Osteoblast (primary cell): Measurements from ENCODE around the gene SPEG. TPM values are rescaled to one million over a fixed set of nuclear protein-coding genes. Genes with fewer than 3 reads are reported as not detected.

Experiments
- DNase-seq: peaks from one replicate; pipeline ENCODE4 v3.0.0; 2011; ENCODE audit warnings: low spot score, mixed read lengths; ENCODE audit not compliant: insufficient read length; ENCODE audit errors: missing footprints
- H2AFZ ChIP-seq: 2 replicates; pipeline ENCODE4 v1.6.0; 2011; ENCODE audit warnings: mild to moderate bottlenecking, low read length
- H3K27ac ChIP-seq: 2 replicates; pipeline ENCODE4 v1.5.1; 2011; ENCODE audit warnings: mild to moderate bottlenecking, low read depth, low read length, moderate library complexity
- H3K27me3 ChIP-seq: 2 replicates; pipeline ENCODE4 v1.6.0; 2012; ENCODE audit warnings: mild to moderate bottlenecking, control low read depth, inconsistent platforms, low read length, moderate library complexity; ENCODE audit not compliant: insufficient read depth
- H3K36me3 ChIP-seq: 2 replicates; pipeline ENCODE4 v1.5.1; 2011; ENCODE audit warnings: mild to moderate bottlenecking, low read length, control low read depth, moderate library complexity; ENCODE audit not compliant: insufficient read depth
- H3K4me1 ChIP-seq: 2 replicates; pipeline ENCODE4 v1.5.1; 2011; ENCODE audit warnings: mild to moderate bottlenecking, low read length, control low read depth, moderate library complexity; ENCODE audit not compliant: insufficient read depth
- H3K4me2 ChIP-seq: 2 replicates; pipeline ENCODE4 v1.6.0; 2011; ENCODE audit warnings: mild to moderate bottlenecking, low read length; ENCODE audit not compliant: insufficient read depth
- H3K4me3 ChIP-seq: fragments of 200-600 bp; sonication (generic); 3 replicates; pipeline ENCODE4 v1.5.1; 2012; ENCODE audit warnings: mild to moderate bottlenecking, low read length, inconsistent platforms; ENCODE audit not compliant: insufficient read depth
- H3K79me2 ChIP-seq: 2 replicates; pipeline ENCODE4 v1.6.0; 2012; ENCODE audit warnings: mild to moderate bottlenecking, low read length, control low read depth, inconsistent platforms; ENCODE audit not compliant: insufficient read depth
- H3K9me3 ChIP-seq: 2 replicates; pipeline ENCODE4 v1.5.1; 2011; ENCODE audit warnings: low read depth, low read length, control low read depth
- H4K20me1 ChIP-seq: 2 replicates; pipeline ENCODE4 v1.6.0; 2012; ENCODE audit warnings: mild to moderate bottlenecking, low read length, control low read depth; ENCODE audit not compliant: insufficient read depth
- CTCF ChIP-seq: IDR thresholded peaks from 2 replicates; pipeline ENCODE4 v1.5.1; 2011; ENCODE audit warnings: mild to moderate bottlenecking, low read depth, low read length, moderate library complexity; ENCODE audit errors: extremely low read depth
- total RNA-seq: library from RNA; depleted of rRNA; stranded (reverse); fragments of >200 nt; gene quantifications from 2 replicates; pipeline ENCODE4 v1.2.3, GENCODE V29; 2012

The SPEG gene
- total RNA-seq, 1 donor: 26.4 TPM

DNA sequence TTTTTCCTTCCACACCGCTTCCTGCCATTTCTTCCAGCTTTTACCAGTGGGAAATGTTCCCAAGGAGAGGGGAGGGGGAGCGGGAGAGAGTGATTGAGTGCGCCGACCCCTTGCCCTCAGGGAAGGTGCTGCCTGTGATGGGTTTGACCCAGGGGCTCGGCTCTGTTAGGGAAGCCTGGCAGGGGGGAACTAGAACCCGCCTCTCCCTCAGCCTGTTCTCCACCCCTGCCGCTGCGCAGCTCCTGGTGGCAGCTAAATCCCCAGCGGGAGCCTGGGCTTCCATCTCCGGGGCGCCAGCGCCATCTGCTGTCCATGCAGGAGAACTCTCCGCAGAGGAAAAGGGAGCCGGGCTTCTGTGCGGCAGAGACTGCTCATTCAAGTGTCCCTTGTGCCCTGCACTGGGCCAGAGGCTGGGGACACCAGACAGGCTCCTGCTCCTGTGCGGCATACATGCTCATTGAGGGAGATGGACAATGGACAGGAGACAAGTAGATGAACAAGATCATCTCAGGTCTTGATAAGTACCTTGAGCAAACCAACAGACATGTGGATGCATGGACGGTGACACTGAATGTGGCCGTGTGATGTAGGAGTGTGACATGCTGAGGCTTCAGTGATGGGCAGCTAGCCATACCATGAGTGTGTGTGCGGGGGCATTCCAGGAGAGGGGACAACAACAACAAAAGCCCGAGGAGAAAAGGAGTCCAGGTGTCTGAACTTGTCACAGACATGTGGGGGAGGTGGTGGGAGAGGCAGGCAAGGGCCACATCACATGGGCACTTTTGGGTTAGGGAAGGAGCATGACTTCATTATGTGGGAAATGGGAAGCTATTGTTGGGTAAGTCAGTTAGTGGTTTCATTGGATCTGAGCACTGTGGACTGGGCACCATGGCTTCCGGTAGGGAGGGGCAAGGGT lies 95.7 kb downstream of the SPEG start:
- H2AFZ ChIP-seq: peak overlapping the region; percentile 61
- peak overlapping the region; percentile 75 for H3K4me2 ChIP-seq
- no peaks in the 10 kb centered on the region for H3K9me3 ChIP-seq
- H3K4me3 ChIP-seq: peak overlapping the region; percentile 56
- H3K27ac ChIP-seq: no peak overlapping the region
- peaks cover 41% of the 10 kb centered on the region for H3K27me3 ChIP-seq
- no peaks in the 10 kb centered on the region for H4K20me1 ChIP-seq
- H3K4me1 ChIP-seq: peaks cover 4% of the 10 kb centered on the region
- H3K36me3 ChIP-seq: no peaks in the 10 kb centered on the region
- H3K79me2 ChIP-seq: no peaks in the 10 kb centered on the region
- peak; percentile 92 for TF ChIP-seq CTCF
- DNase-seq: peak; percentile 98

- Histone ChIP-seq H3K9me3 (no peaks in the 10 kb centered on the region), H3K79me2 (no peaks in the 10 kb centered on the region), H3K4me2 (no peak overlapping the region), H3K27me3 (peaks cover 38% of the 10 kb centered on the region), H3K27ac (no peak overlapping the region), H3K4me3 (no peak overlapping the region), H3K4me1 (peaks cover 4% of the 10 kb centered on the region), H3K36me3 (no peaks in the 10 kb centered on the region), H2AFZ (no peak overlapping the region), H4K20me1 (no peaks in the 10 kb centered on the region)
- no peak for DNase-seq
- TF ChIP-seq CTCF: no peak
Observed at GRCh38 chr2:219531639-219532377, 97.2 kb downstream of the SPEG start.

GRCh38 chr2:219532378-219532649 lies 97.7 kb downstream of the SPEG start:
- Histone ChIP-seq H2AFZ (no peak overlapping the region), H3K27ac (no peak overlapping the region), H3K4me2 (no peak overlapping the region), H3K79me2 (no peaks in the 10 kb centered on the region), H3K4me3 (no peak overlapping the region), H4K20me1 (no peaks in the 10 kb centered on the region), H3K4me1 (peaks cover 4% of the 10 kb centered on the region), H3K36me3 (no peaks in the 10 kb centered on the region), H3K27me3 (peaks cover 33% of the 10 kb centered on the region), H3K9me3 (no peaks in the 10 kb centered on the region)
- DNase-seq: no peak
- no peak for TF ChIP-seq CTCF
